Progenitor cell of endocrine pancreas (in vitro differentiated cells): ENCODE measurements around the gene METTL1. TPM values are rescaled to one million over a fixed set of nuclear protein-coding genes. Genes with fewer than 3 reads are reported as not detected.

ENCODE experiments used
- DNase-seq: peaks from one replicate; pipeline ENCODE4 v3.0.0; 2021; ENCODE audit warnings: low spot score; ENCODE audit not compliant: unreplicated experiment
- H3K27ac Mint-ChIP-seq: 2 replicates; pipeline ENCODE4 v1.8.0; 2021; ENCODE audit warnings: mild to moderate bottlenecking, moderate library complexity, mixed read lengths
- H3K27me3 Mint-ChIP-seq: 2 replicates; pipeline ENCODE4 v1.8.0; 2021; ENCODE audit warnings: mixed read lengths
- H3K36me3 Mint-ChIP-seq: 2 replicates; pipeline ENCODE4 v1.8.0; 2022; ENCODE audit warnings: mixed read lengths; ENCODE audit not compliant: insufficient read depth
- H3K4me1 Mint-ChIP-seq: 2 replicates; pipeline ENCODE4 v1.8.0; 2021; ENCODE audit warnings: low read depth, mixed read lengths
- H3K4me3 Mint-ChIP-seq: 2 replicates; pipeline ENCODE4 v1.8.0; 2021; ENCODE audit warnings: low read depth, mild to moderate bottlenecking, moderate library complexity, mixed read lengths
- H3K9me3 Mint-ChIP-seq: 2 replicates; pipeline ENCODE4 v1.8.0; 2021; ENCODE audit warnings: low read depth, mixed read lengths
- CTCF ChIP-seq: fragments of 200-600 bp; sonication (generic); IDR thresholded peaks from one replicate; pipeline ENCODE4 v1.5.0; 2021; ENCODE audit warnings: antibody characterized with exemption, mild to moderate bottlenecking; ENCODE audit not compliant: unreplicated experiment
- total RNA-seq: library from RNA; stranded (reverse); gene quantifications from 2 replicates; pipeline ENCODE4 v1.2.1, GENCODE V29; 2021

METTL1 gene
- total RNA-seq, 1 donor from 2014 or later = 23.3 TPM

GRCh38 chr12:57765003-57765697 lies 6.8 kb downstream of the METTL1 start:
- peaks cover 63% of the 10 kb centered on the region for H3K27me3 Mint-ChIP-seq
- peak overlapping the region; percentile 60 for H3K4me3 Mint-ChIP-seq
- H3K27ac Mint-ChIP-seq = no peak overlapping the region
- H3K4me1 Mint-ChIP-seq = peaks cover 10% of the 10 kb centered on the region
- H3K36me3 Mint-ChIP-seq = peaks cover 8% of the 10 kb centered on the region
- DNase-seq = no peak
- H3K9me3 Mint-ChIP-seq = no peaks in the 10 kb centered on the region
- TF ChIP-seq CTCF = peak; percentile 40

GRCh38 chr12:57764662-57765002 lies 7.3 kb downstream of the METTL1 start:
- no peak overlapping the region for H3K27ac Mint-ChIP-seq
- peaks cover 63% of the 10 kb centered on the region for H3K27me3 Mint-ChIP-seq
- peaks cover 8% of the 10 kb centered on the region for H3K36me3 Mint-ChIP-seq
- peaks cover 10% of the 10 kb centered on the region for H3K4me1 Mint-ChIP-seq
- TF ChIP-seq CTCF = no peak
- no peaks in the 10 kb centered on the region for H3K9me3 Mint-ChIP-seq
- no peak for DNase-seq
- peak overlapping the region; percentile 60 for H3K4me3 Mint-ChIP-seq

- H3K27me3 Mint-ChIP-seq = peaks cover 63% of the 10 kb centered on the region
- no peak for DNase-seq
- peak overlapping the region; percentile 60 for H3K4me3 Mint-ChIP-seq
- H3K27ac Mint-ChIP-seq = no peak overlapping the region
- no peak for TF ChIP-seq CTCF
- peaks cover 10% of the 10 kb centered on the region for H3K36me3 Mint-ChIP-seq
- no peaks in the 10 kb centered on the region for H3K9me3 Mint-ChIP-seq
- peaks cover 10% of the 10 kb centered on the region for H3K4me1 Mint-ChIP-seq
These were observed 7.8 kb downstream of the METTL1 start for GRCh38 chr12:57763881-57764661.

GRCh38 chr12:57762463-57762862 lies 9.4 kb downstream of the METTL1 start:
- H3K36me3 Mint-ChIP-seq = peaks cover 13% of the 10 kb centered on the region
- peaks cover 10% of the 10 kb centered on the region for H3K4me1 Mint-ChIP-seq
- H3K9me3 Mint-ChIP-seq = no peaks in the 10 kb centered on the region
- DNase-seq = no peak
- H3K4me3 Mint-ChIP-seq = no peak overlapping the region
- H3K27ac Mint-ChIP-seq = no peak overlapping the region
- H3K27me3 Mint-ChIP-seq = peaks cover 52% of the 10 kb centered on the region
- TF ChIP-seq CTCF = no peak

- H3K27me3 Mint-ChIP-seq = peaks cover 43% of the 10 kb centered on the region
- H3K27ac Mint-ChIP-seq = no peak overlapping the region
- peaks cover 12% of the 10 kb centered on the region for H3K4me1 Mint-ChIP-seq
- H3K4me3 Mint-ChIP-seq = no peak overlapping the region
- H3K9me3 Mint-ChIP-seq = no peaks in the 10 kb centered on the region
- H3K36me3 Mint-ChIP-seq = peaks cover 17% of the 10 kb centered on the region
- TF ChIP-seq CTCF = no peak
- no peak for DNase-seq
These were observed 10.4 kb downstream of the METTL1 start for GRCh38 chr12:57761391-57761998.
